WTC11 (cell line): ENCODE results near the gene YLPM1. TPM values are rescaled to one million over a fixed set of nuclear protein-coding genes. Genes with fewer than 3 reads are reported as not detected.
A peak's percentile ranks its signal among the peaks of the same experiment; 100 is the strongest.

Experiments
- ATAC-seq: fragments of 200-7000 bp; cut with Tn5 transposase; 2 replicates; pipeline ENCODE4 v1.10.0; 2021; ENCODE audit warnings: mild to moderate bottlenecking, moderate library complexity
- CTCF ChIA-PET: fragments of 300-600 bp; sonication (Branson Sonifier 250); formaldehyde crosslinking; loops from one replicate; lab custom pipeline; 2021; ENCODE audit warnings: antibody characterized with exemption; lab: Charles Lee
- POLR2A ChIA-PET: fragments of 350-600 bp; sonication (Branson Sonifier 250); formaldehyde crosslinking; loops from one replicate; lab custom pipeline; 2021; ENCODE audit warnings: antibody characterized with exemption; lab: Charles Lee
- DNase-seq: peaks from one replicate; pipeline ENCODE4 v3.0.0; 2021; ENCODE audit warnings: low spot score
- H3K27ac Mint-ChIP-seq: 2 replicates; pipeline ENCODE4 v1.8.0; 2021; ENCODE audit warnings: mixed read lengths
- H3K27me3 Mint-ChIP-seq: 2 replicates; pipeline ENCODE4 v1.8.0; 2021; ENCODE audit warnings: low read depth, mild to moderate bottlenecking, moderate library complexity, mixed read lengths
- H3K36me3 Mint-ChIP-seq: 2 replicates; pipeline ENCODE4 v1.8.0; 2021; ENCODE audit warnings: mixed read lengths
- H3K4me1 Mint-ChIP-seq: 2 replicates; pipeline ENCODE4 v1.8.0; 2022; ENCODE audit warnings: mixed read lengths
- H3K4me3 Mint-ChIP-seq: 2 replicates; pipeline ENCODE4 v1.8.0; 2021; ENCODE audit warnings: mild to moderate bottlenecking, moderate library complexity, mixed read lengths
- H3K9me3 Mint-ChIP-seq: 2 replicates; pipeline ENCODE4 v1.8.0; 2021; ENCODE audit warnings: mixed read lengths
- EMX1 ChIP-seq: fragments of 250-450 bp; sonication (Bioruptor Pico); IDR thresholded peaks from 2 replicates; pipeline ENCODE4 v1.8.0; 2021; ENCODE audit warnings: mild to moderate bottlenecking
- FOXK1 ChIP-seq: sonication (generic); formaldehyde crosslinking; IDR thresholded peaks from 2 replicates; pipeline ENCODE4 v1.8.0; 2022; ENCODE audit warnings: mild to moderate bottlenecking, moderate library complexity, missing genetic modification reagents
- HMGA2 ChIP-seq: fragments of 250-450 bp; sonication (Bioruptor Pico); IDR thresholded peaks from 2 replicates; pipeline ENCODE4 v1.4.0; 2021; ENCODE audit warnings: mild to moderate bottlenecking, moderate library complexity
- JAZF1 ChIP-seq: fragments of 250-450 bp; sonication (Bioruptor Pico); IDR thresholded peaks from 2 replicates; pipeline ENCODE4 v1.9.0; 2021; ENCODE audit warnings: moderate library complexity, mild to moderate bottlenecking, inconsistent platforms
- NR1H2 ChIP-seq: sonication (generic); formaldehyde crosslinking; IDR thresholded peaks from 2 replicates; pipeline ENCODE4 v1.9.0; 2021; ENCODE audit warnings: mild to moderate bottlenecking, moderate library complexity, missing genetic modification reagents
- NR3C1 ChIP-seq: sonication (generic); formaldehyde crosslinking; conservative IDR thresholded peaks from 2 replicates; pipeline ENCODE4 v1.8.1; 2023; ENCODE audit warnings: low read depth, mild to moderate bottlenecking, missing genetic modification reagents
- OVOL2 ChIP-seq: fragments of 250-450 bp; sonication (Bioruptor Pico); IDR thresholded peaks from 2 replicates; pipeline ENCODE4 v1.9.0; 2021; ENCODE audit warnings: mild to moderate bottlenecking, borderline replicate concordance
- SMAD4 ChIP-seq: sonication (generic); formaldehyde crosslinking; IDR thresholded peaks from 2 replicates; pipeline ENCODE4 v1.8.0; 2022; ENCODE audit warnings: mild to moderate bottlenecking, missing genetic modification reagents
- SP1 ChIP-seq: sonication (generic); formaldehyde crosslinking; conservative IDR thresholded peaks from 2 replicates; pipeline ENCODE4 v1.8.1; 2022; ENCODE audit warnings: missing genetic modification reagents
- TEAD4 ChIP-seq: sonication (generic); formaldehyde crosslinking; IDR thresholded peaks from 2 replicates; pipeline ENCODE4 v1.8.0; 2022; ENCODE audit warnings: mild to moderate bottlenecking, missing genetic modification reagents
- ZNF138 ChIP-seq: sonication (generic); formaldehyde crosslinking; conservative IDR thresholded peaks from 2 replicates; pipeline ENCODE4 v1.8.1; 2022; ENCODE audit warnings: mild to moderate bottlenecking, moderate library complexity, missing genetic modification reagents
- total RNA-seq: library from RNA; stranded (reverse); gene quantifications from 3 replicates; pipeline ENCODE4 v1.2.3, GENCODE V29; 2021
- TF ChIP-seq, protein P1 (sequence below): sonication (generic); formaldehyde crosslinking; IDR thresholded peaks from 2 replicates; pipeline ENCODE4 v1.8.1; 2023; ENCODE audit warnings: mild to moderate bottlenecking, missing genetic modification reagents
- TF ChIP-seq, protein P2 (sequence below): sonication (generic); formaldehyde crosslinking; IDR thresholded peaks from 2 replicates; pipeline ENCODE4 v1.8.1; 2023; ENCODE audit warnings: mild to moderate bottlenecking, missing genetic modification reagents, borderline replicate concordance
- TF ChIP-seq, protein P3 (sequence below): sonication (generic); formaldehyde crosslinking; IDR thresholded peaks from 2 replicates; pipeline ENCODE4 v1.8.0; 2022; ENCODE audit warnings: mild to moderate bottlenecking, missing genetic modification reagents
- TF ChIP-seq, protein P4 (sequence below): sonication (generic); formaldehyde crosslinking; IDR thresholded peaks from 2 replicates; pipeline ENCODE4 v1.8.1; 2022; ENCODE audit warnings: low read depth, mild to moderate bottlenecking, moderate library complexity, missing genetic modification reagents, borderline replicate concordance
- TF ChIP-seq, protein P5 (sequence below): sonication (generic); formaldehyde crosslinking; IDR thresholded peaks from 2 replicates; pipeline ENCODE4 v1.8.1; 2023; ENCODE audit warnings: mild to moderate bottlenecking, missing genetic modification reagents, moderate library complexity
- TF ChIP-seq, protein P6 (sequence below): sonication (generic); formaldehyde crosslinking; IDR thresholded peaks from 2 replicates; pipeline ENCODE4 v1.8.1; 2023; ENCODE audit warnings: mild to moderate bottlenecking, missing genetic modification reagents, moderate library complexity
- TF ChIP-seq, protein P7 (sequence below): sonication (generic); formaldehyde crosslinking; IDR thresholded peaks from 2 replicates; pipeline ENCODE4 v1.8.1; 2022; ENCODE audit warnings: mild to moderate bottlenecking, missing genetic modification reagents, moderate library complexity, borderline replicate concordance

The YLPM1 gene
- total RNA-seq, 1 experiment from 2014 or later = 66.6 TPM

DNA sequence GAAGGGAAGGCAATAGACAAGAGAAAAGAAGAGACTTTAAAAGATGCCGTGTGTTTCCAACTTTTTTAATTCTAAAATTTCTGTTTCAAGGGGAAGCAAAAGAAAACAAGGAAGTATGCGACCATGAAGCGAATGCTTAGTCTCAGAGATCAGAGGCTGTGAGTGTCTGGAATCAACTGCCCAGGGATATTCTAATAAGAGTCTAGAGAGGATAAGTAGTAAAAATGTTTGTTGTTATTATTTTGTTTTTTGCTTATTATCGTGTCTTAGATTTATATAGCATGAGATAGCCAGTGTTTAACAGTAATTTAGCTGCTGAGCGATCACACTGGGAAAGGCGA, 49.8 kb upstream of the YLPM1 start:
- no peaks in the 10 kb centered on the region for H3K27me3 Mint-ChIP-seq
- DNase-seq = no peak
- H3K9me3 Mint-ChIP-seq = no peaks in the 10 kb centered on the region
- peaks cover 15% of the 10 kb centered on the region for H3K4me1 Mint-ChIP-seq
- POLR2A ChIA-PET = no interaction called here
- H3K4me3 Mint-ChIP-seq = peak overlapping the region; percentile 98
- peak overlapping the region; percentile 98 for H3K27ac Mint-ChIP-seq
- no peak for ATAC-seq
- CTCF ChIA-PET = no interaction called here
- TF ChIP-seq ZNF138 (CRISPR knock-in tag) (no peak), HMGA2 (CRISPR knock-in tag) (no peak), FOXK1 (no peak), SMAD4 (CRISPR knock-in tag) (no peak), SP1 (CRISPR knock-in tag) (no peak), OVOL2 (CRISPR knock-in tag) (no peak), NR3C1 (no peak), EMX1 (CRISPR knock-in tag) (no peak), NR1H2 (CRISPR knock-in tag) (no peak), TEAD4 (no peak), JAZF1 (no peak)
- TF ChIP-seq, protein P1, sequence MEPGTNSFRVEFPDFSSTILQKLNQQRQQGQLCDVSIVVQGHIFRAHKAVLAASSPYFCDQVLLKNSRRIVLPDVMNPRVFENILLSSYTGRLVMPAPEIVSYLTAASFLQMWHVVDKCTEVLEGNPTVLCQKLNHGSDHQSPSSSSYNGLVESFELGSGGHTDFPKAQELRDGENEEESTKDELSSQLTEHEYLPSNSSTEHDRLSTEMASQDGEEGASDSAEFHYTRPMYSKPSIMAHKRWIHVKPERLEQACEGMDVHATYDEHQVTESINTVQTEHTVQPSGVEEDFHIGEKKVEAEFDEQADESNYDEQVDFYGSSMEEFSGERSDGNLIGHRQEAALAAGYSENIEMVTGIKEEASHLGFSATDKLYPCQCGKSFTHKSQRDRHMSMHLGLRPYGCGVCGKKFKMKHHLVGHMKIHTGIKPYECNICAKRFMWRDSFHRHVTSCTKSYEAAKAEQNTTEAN = no peak
- TF ChIP-seq, protein P2, sequence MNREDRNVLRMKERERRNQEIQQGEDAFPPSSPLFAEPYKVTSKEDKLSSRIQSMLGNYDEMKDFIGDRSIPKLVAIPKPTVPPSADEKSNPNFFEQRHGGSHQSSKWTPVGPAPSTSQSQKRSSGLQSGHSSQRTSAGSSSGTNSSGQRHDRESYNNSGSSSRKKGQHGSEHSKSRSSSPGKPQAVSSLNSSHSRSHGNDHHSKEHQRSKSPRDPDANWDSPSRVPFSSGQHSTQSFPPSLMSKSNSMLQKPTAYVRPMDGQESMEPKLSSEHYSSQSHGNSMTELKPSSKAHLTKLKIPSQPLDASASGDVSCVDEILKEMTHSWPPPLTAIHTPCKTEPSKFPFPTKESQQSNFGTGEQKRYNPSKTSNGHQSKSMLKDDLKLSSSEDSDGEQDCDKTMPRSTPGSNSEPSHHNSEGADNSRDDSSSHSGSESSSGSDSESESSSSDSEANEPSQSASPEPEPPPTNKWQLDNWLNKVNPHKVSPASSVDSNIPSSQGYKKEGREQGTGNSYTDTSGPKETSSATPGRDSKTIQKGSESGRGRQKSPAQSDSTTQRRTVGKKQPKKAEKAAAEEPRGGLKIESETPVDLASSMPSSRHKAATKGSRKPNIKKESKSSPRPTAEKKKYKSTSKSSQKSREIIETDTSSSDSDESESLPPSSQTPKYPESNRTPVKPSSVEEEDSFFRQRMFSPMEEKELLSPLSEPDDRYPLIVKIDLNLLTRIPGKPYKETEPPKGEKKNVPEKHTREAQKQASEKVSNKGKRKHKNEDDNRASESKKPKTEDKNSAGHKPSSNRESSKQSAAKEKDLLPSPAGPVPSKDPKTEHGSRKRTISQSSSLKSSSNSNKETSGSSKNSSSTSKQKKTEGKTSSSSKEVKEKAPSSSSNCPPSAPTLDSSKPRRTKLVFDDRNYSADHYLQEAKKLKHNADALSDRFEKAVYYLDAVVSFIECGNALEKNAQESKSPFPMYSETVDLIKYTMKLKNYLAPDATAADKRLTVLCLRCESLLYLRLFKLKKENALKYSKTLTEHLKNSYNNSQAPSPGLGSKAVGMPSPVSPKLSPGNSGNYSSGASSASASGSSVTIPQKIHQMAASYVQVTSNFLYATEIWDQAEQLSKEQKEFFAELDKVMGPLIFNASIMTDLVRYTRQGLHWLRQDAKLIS = no peak
- TF ChIP-seq, protein P3, sequence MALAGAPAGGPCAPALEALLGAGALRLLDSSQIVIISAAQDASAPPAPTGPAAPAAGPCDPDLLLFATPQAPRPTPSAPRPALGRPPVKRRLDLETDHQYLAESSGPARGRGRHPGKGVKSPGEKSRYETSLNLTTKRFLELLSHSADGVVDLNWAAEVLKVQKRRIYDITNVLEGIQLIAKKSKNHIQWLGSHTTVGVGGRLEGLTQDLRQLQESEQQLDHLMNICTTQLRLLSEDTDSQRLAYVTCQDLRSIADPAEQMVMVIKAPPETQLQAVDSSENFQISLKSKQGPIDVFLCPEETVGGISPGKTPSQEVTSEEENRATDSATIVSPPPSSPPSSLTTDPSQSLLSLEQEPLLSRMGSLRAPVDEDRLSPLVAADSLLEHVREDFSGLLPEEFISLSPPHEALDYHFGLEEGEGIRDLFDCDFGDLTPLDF = no peak
- TF ChIP-seq, protein P4, sequence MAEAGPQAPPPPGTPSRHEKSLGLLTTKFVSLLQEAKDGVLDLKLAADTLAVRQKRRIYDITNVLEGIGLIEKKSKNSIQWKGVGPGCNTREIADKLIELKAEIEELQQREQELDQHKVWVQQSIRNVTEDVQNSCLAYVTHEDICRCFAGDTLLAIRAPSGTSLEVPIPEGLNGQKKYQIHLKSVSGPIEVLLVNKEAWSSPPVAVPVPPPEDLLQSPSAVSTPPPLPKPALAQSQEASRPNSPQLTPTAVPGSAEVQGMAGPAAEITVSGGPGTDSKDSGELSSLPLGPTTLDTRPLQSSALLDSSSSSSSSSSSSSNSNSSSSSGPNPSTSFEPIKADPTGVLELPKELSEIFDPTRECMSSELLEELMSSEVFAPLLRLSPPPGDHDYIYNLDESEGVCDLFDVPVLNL (CRISPR knock-in tag) = no peak
- TF ChIP-seq, protein P5, sequence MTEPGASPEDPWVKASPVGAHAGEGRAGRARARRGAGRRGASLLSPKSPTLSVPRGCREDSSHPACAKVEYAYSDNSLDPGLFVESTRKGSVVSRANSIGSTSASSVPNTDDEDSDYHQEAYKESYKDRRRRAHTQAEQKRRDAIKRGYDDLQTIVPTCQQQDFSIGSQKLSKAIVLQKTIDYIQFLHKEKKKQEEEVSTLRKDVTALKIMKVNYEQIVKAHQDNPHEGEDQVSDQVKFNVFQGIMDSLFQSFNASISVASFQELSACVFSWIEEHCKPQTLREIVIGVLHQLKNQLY (CRISPR knock-in tag) = no peak
- TF ChIP-seq, protein P6, sequence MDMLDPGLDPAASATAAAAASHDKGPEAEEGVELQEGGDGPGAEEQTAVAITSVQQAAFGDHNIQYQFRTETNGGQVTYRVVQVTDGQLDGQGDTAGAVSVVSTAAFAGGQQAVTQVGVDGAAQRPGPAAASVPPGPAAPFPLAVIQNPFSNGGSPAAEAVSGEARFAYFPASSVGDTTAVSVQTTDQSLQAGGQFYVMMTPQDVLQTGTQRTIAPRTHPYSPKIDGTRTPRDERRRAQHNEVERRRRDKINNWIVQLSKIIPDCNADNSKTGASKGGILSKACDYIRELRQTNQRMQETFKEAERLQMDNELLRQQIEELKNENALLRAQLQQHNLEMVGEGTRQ (CRISPR knock-in tag) = no peak
- TF ChIP-seq, protein P7, sequence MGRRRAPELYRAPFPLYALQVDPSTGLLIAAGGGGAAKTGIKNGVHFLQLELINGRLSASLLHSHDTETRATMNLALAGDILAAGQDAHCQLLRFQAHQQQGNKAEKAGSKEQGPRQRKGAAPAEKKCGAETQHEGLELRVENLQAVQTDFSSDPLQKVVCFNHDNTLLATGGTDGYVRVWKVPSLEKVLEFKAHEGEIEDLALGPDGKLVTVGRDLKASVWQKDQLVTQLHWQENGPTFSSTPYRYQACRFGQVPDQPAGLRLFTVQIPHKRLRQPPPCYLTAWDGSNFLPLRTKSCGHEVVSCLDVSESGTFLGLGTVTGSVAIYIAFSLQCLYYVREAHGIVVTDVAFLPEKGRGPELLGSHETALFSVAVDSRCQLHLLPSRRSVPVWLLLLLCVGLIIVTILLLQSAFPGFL = no peak
- peaks cover 17% of the 10 kb centered on the region for H3K36me3 Mint-ChIP-seq
